Stomach (tissue), 4 donors: ENCODE results near the gene IPO13.

Experiments
- EP300 ChIP-seq: sonication (generic); formaldehyde crosslinking; IDR thresholded peaks from one replicate; pipeline ENCODE4 v1.6.1; 2017; ENCODE audit warnings: antibody characterized with exemption
- POLR2A ChIP-seq, 4 donors: fragments of 450-650 bp; IDR thresholded peaks; one replicate each; pipeline ENCODE4 v1.6.1; 2016; ENCODE audit warnings: antibody characterized with exemption in 4 of 4, control low read depth in 2 of 4, mild to moderate bottlenecking in 1 of 4, moderate library complexity in 1 of 4
- POLR2AphosphoS5 ChIP-seq, 3 donors: sonication (generic); formaldehyde crosslinking; IDR thresholded peaks; one replicate each; pipeline ENCODE4 v1.6.1; 2016; ENCODE audit warnings: antibody characterized with exemption in 3 of 3
- TF ChIP-seq, protein P1 (sequence below), 7 experiments: fragments of 450-650 bp in 4 of 7; fragments of 200-600 bp in 3 of 7; sonication (generic) in 3 of 7; IDR thresholded peaks; one replicate each; pipeline ENCODE4 v1.5.1; 2016 to 2019; ENCODE audit warnings: antibody characterized with exemption in 7 of 7, control low read depth in 2 of 7, mild to moderate bottlenecking in 1 of 7

GRCh38 chr1:43936431-43937151 lies 10.2 kb upstream of the IPO13 start:
- TF ChIP-seq POLR2A (IDR thresholded peaks at IDR 0.05) (no peak), EP300 (no peak), POLR2AphosphoS5 (IDR thresholded peaks at IDR 0.05) (no peak)
- TF ChIP-seq, protein P1, sequence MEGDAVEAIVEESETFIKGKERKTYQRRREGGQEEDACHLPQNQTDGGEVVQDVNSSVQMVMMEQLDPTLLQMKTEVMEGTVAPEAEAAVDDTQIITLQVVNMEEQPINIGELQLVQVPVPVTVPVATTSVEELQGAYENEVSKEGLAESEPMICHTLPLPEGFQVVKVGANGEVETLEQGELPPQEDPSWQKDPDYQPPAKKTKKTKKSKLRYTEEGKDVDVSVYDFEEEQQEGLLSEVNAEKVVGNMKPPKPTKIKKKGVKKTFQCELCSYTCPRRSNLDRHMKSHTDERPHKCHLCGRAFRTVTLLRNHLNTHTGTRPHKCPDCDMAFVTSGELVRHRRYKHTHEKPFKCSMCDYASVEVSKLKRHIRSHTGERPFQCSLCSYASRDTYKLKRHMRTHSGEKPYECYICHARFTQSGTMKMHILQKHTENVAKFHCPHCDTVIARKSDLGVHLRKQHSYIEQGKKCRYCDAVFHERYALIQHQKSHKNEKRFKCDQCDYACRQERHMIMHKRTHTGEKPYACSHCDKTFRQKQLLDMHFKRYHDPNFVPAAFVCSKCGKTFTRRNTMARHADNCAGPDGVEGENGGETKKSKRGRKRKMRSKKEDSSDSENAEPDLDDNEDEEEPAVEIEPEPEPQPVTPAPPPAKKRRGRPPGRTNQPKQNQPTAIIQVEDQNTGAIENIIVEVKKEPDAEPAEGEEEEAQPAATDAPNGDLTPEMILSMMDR (IDR thresholded peaks at IDR 0.05), result peak in 2 of 7 experiments; percentile 5 to 11
